Coronary artery (tissue), 2 donors: ENCODE results near the gene SOS1.

ENCODE experiments used
- DNase-seq: peaks from one replicate; pipeline ENCODE4 v3.0.0-alpha.2; 2017; ENCODE audit warnings: low spot score
- H3K27ac ChIP-seq, 2 donors: fragments of 200-600 bp; sonication (generic); one replicate each; pipeline ENCODE4 v1.5.1; 2016 to 2019
- H3K4me3 ChIP-seq: fragments of 200-600 bp; sonication (generic); 2 replicates; pipeline ENCODE4 v1.5.1; 2016; ENCODE audit warnings: mild to moderate bottlenecking, moderate library complexity
- CTCF ChIP-seq: fragments of 200-600 bp; sonication (generic); IDR thresholded peaks from one replicate; pipeline ENCODE4 v1.5.1; 2019; ENCODE audit warnings: antibody characterized with exemption

SOS1 gene

GRCh38 chr2:39099310-39099869, 21.5 kb downstream of the SOS1 start:
- Histone ChIP-seq H3K27ac (no peak overlapping the region), H3K4me3 (no peak overlapping the region)
- TF ChIP-seq CTCF = no peak
- no peak for DNase-seq

GRCh38 chr2:39095624-39096023, 25.2 kb downstream of the SOS1 start:
- no peak overlapping the region for H3K27ac ChIP-seq
- no peak for TF ChIP-seq CTCF
- no peak overlapping the region for H3K4me3 ChIP-seq
- no peak for DNase-seq

GRCh38 chr2:39094717-39095363, 26.0 kb downstream of the SOS1 start:
- TF ChIP-seq CTCF = no peak
- DNase-seq = no peak
- H3K27ac ChIP-seq = no peak overlapping the region

GRCh38 chr2:39093218-39093898, 27.5 kb downstream of the SOS1 start:
- no peak for DNase-seq
- no peak for TF ChIP-seq CTCF
- Histone ChIP-seq H3K27ac (no peak overlapping the region), H3K4me3 (no peak overlapping the region)

More at GRCh38 chr2:39094717-39095363, 26.0 kb downstream of the SOS1 start:
- no peak overlapping the region for H3K4me3 ChIP-seq

GRCh38 chr2:39091543-39091942, 29.3 kb downstream of the SOS1 start:
- DNase-seq = no peak
- Histone ChIP-seq H3K4me3 (no peak overlapping the region), H3K27ac (no peak overlapping the region)
- no peak for TF ChIP-seq CTCF

- Histone ChIP-seq H3K27ac (no peak overlapping the region), H3K4me3 (no peak overlapping the region)
- no peak for DNase-seq
- TF ChIP-seq CTCF = no peak
These were observed 29.8 kb downstream of the SOS1 start for GRCh38 chr2:39091063-39091462.

GRCh38 chr2:39080152-39080551, 40.7 kb downstream of the SOS1 start:
- Histone ChIP-seq H3K27ac (no peak overlapping the region), H3K4me3 (no peak overlapping the region)
- no peak for DNase-seq
- TF ChIP-seq CTCF = no peak
